Choroid plexus epithelial cell (primary cell): ENCODE results near the gene CDH13.
"Not testable (repeated sequence)": the region's sequence is repeated elsewhere in the genome, so short reads cannot be mapped to it uniquely, and the experiment has no call there.

ENCODE experiments used
- DNase-seq: peaks from one replicate; pipeline ENCODE4 v3.0.0-alpha.2; 2010; ENCODE audit warnings: low read depth
- H3K4me3 ChIP-seq: 2 replicates; pipeline ENCODE4 v1.5.1; 2011; ENCODE audit warnings: low read depth, mild to moderate bottlenecking, control low read depth, low read length, moderate library complexity
- CTCF ChIP-seq: conservative IDR thresholded peaks from 2 replicates; pipeline ENCODE4 v1.5.1; 2011; ENCODE audit warnings: low read depth, mild to moderate bottlenecking, control low read depth, inconsistent platforms, low read length, moderate library complexity

CDH13 gene

GRCh38 chr16:82915139-82915824, 288.5 kb downstream of the CDH13 start:
- DNase-seq: no peak
- no peak overlapping the region for H3K4me3 ChIP-seq
- no peak for TF ChIP-seq CTCF

- no peak for DNase-seq
- H3K4me3 ChIP-seq: no peak overlapping the region
These were observed 291.3 kb downstream of the CDH13 start for GRCh38 chr16:82917886-82918595.

GRCh38 chr16:82924075-82924854, 297.5 kb downstream of the CDH13 start:
- no peak for TF ChIP-seq CTCF
- no peak overlapping the region for H3K4me3 ChIP-seq
- DNase-seq: peak; percentile 13

More at GRCh38 chr16:82917886-82918595, 291.3 kb downstream of the CDH13 start:
- TF ChIP-seq CTCF: no peak

- DNase-seq: no peak
- no peak for TF ChIP-seq CTCF
- no peak overlapping the region for H3K4me3 ChIP-seq
These were observed 299.7 kb downstream of the CDH13 start for GRCh38 chr16:82926500-82926899.

GRCh38 chr16:82933933-82934332, 307.2 kb downstream of the CDH13 start:
- H3K4me3 ChIP-seq, DNase-seq: not testable (repeated sequence)

- TF ChIP-seq CTCF: no peak
- no peak for DNase-seq
- no peak overlapping the region for H3K4me3 ChIP-seq
These were observed 309.0 kb downstream of the CDH13 start for GRCh38 chr16:82935766-82936165.

GRCh38 chr16:82936941-82937551, 310.3 kb downstream of the CDH13 start:
- TF ChIP-seq CTCF: no peak
- peak overlapping the region; percentile 22 for H3K4me3 ChIP-seq
- DNase-seq: peak; percentile 83
